HL-60 (cell line): ENCODE measurements around the gene CYB5RL.

Source experiments
- POLR2AphosphoS5 ChIP-seq: IDR thresholded peaks from 2 replicates; pipeline ENCODE4 v1.6.1; 2012; ENCODE audit warnings: low read depth
- REST ChIP-seq: IDR thresholded peaks from 2 replicates; pipeline ENCODE4 v1.6.1; 2012; ENCODE audit warnings: low read depth; ENCODE audit not compliant: insufficient replicate concordance
- SPI1 ChIP-seq: IDR thresholded peaks from 2 replicates; pipeline ENCODE4 v1.6.1; 2012; ENCODE audit warnings: low read depth, mild to moderate bottlenecking, borderline replicate concordance
- TF ChIP-seq, protein P1 (sequence below): IDR thresholded peaks from one replicate; pipeline ENCODE4 v1.5.1; 2011; ENCODE audit warnings: low read length, control low read depth, inconsistent platforms; ENCODE audit not compliant: insufficient read depth

DNA sequence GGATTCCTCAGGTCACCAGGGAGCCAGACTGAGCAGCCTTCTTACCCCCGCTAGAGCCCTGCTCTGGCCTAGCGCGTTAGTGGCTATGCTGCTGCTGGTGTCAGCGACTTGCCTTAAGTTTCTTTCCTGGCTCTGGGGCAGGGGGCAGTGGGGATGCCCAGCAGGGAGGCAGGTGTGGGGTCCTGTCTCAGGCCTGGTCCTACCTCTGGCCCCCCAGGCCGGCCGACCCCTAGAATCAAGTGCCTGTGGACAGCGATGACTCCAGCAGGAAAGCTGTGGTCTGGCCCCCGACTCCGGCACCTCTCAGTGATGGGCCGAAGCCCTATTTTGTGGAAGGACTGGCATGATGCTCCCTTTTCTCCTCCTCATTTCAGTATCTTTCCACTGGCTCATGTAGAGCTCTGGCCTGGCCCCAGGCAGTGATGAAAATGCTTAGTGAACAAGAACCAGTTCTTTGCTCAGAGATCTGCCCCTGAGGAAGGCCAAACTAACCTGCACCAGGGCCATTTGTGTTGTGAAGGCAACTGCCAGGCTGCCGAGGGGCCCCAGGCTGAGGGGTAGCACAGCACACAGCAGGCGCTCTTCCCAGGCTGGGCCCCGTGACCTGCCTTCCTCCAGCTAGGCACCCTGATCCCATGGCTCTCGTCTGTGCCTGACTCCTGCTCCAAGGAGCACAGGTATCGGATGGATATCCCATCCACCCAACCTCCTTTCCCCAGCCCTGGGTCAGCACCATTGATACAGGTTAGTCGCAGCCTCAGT is 23.8 kb upstream of the CYB5RL start:
- TF ChIP-seq, protein P1, sequence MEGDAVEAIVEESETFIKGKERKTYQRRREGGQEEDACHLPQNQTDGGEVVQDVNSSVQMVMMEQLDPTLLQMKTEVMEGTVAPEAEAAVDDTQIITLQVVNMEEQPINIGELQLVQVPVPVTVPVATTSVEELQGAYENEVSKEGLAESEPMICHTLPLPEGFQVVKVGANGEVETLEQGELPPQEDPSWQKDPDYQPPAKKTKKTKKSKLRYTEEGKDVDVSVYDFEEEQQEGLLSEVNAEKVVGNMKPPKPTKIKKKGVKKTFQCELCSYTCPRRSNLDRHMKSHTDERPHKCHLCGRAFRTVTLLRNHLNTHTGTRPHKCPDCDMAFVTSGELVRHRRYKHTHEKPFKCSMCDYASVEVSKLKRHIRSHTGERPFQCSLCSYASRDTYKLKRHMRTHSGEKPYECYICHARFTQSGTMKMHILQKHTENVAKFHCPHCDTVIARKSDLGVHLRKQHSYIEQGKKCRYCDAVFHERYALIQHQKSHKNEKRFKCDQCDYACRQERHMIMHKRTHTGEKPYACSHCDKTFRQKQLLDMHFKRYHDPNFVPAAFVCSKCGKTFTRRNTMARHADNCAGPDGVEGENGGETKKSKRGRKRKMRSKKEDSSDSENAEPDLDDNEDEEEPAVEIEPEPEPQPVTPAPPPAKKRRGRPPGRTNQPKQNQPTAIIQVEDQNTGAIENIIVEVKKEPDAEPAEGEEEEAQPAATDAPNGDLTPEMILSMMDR: no peak
- TF ChIP-seq REST: no peak
- no peak for TF ChIP-seq SPI1
- TF ChIP-seq POLR2AphosphoS5: no peak
